GM13976 (cell line): ENCODE results near the gene OSBPL6.
"Not testable (repeated sequence)": the region's sequence is repeated elsewhere in the genome, so short reads cannot be mapped to it uniquely, and the experiment has no call there.

Source experiments
- DNase-seq: peaks from one replicate; pipeline ENCODE4 v3.0.0; 2012; ENCODE audit warnings: low spot score
- in situ Hi-C: fragments of 300-500 bp; cut with MboI; formaldehyde crosslinking; loops from one replicate; pipeline ENCODE4 v1.12.0; 2022; ENCODE audit warnings: low sequenced_read_pairs, mixed read lengths, inconsistent platforms; ENCODE audit not compliant: unreplicated experiment
- TF ChIP-seq, protein P1 (sequence below): IDR thresholded peaks from 2 replicates; pipeline ENCODE4 v1.5.1; 2012; ENCODE audit warnings: borderline replicate concordance, mild to moderate bottlenecking; ENCODE audit not compliant: insufficient read depth; ENCODE audit errors: extremely low read depth, missing control alignments, control extremely low read depth

The OSBPL6 gene

DNA sequence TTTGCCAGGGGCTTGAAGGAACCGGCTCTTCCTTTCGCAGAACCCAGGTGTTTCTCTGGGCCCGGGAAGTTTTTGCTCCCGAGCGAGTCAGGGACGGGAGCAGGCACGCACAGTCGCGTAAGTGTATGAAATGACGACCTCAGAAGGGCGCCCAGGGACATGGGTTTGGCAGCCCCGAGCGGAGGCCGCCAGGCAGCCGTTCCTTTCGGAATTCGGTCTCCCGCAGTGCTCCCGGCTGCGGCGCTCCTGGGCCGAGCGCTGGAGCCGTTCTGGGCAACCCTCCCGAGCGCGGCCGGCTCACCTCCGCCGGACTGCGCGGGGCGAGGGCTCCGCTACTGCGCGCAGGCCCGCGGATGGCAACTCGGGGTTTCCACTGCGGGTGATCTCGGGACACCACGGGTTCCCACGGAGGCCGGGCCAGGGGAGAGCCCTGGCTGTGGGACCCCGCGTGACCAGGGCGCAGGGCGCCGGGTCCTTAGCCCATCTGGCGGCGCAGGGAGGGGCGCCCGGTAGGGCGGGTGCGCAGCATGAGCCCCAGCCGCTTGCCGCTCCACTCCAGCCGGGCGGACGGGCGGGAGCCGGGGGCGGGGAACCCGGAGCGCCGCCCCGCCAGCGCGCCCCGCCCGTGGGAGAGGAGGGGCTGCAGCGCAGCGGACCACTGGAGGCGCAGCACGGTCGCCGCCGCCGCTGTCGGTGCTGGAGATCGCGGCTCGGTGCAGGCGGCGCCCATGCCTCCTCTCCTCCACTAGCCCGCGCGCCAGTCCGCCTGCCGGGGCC is at the start of gene OSBPL6:
Gene OSBPL6, plus strand, starts transcription at position 690 of the 777 bp plus-strand sequence. CDS start 111,673 bp downstream, outside the sequence.
- in situ Hi-C loops: no loop called here
- peak; percentile 91 for DNase-seq
- TF ChIP-seq, protein P1, sequence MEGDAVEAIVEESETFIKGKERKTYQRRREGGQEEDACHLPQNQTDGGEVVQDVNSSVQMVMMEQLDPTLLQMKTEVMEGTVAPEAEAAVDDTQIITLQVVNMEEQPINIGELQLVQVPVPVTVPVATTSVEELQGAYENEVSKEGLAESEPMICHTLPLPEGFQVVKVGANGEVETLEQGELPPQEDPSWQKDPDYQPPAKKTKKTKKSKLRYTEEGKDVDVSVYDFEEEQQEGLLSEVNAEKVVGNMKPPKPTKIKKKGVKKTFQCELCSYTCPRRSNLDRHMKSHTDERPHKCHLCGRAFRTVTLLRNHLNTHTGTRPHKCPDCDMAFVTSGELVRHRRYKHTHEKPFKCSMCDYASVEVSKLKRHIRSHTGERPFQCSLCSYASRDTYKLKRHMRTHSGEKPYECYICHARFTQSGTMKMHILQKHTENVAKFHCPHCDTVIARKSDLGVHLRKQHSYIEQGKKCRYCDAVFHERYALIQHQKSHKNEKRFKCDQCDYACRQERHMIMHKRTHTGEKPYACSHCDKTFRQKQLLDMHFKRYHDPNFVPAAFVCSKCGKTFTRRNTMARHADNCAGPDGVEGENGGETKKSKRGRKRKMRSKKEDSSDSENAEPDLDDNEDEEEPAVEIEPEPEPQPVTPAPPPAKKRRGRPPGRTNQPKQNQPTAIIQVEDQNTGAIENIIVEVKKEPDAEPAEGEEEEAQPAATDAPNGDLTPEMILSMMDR: no peak

DNA sequence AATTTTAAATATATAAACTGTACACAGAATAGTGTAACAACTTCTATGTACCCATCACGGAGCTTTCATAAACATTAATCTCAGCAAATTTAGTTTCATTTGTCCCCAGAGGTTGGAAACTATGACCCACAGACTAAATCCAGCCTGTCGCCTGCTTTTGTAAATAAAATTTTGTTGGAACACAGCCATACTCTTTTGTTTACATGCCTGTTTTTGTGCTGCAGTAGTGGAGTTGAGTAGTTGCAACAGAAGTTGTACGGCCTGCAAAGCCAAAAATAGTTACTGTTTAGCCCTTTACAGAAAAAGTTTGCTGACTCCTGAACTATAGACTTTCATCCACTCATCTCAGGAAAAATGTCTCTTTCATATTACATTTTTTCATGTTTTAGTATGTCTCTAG is 42.3 kb upstream of the OSBPL6 start:
- in situ Hi-C loops: no loop called here
- TF ChIP-seq, protein P1: no peak
- no peak for DNase-seq

DNA sequence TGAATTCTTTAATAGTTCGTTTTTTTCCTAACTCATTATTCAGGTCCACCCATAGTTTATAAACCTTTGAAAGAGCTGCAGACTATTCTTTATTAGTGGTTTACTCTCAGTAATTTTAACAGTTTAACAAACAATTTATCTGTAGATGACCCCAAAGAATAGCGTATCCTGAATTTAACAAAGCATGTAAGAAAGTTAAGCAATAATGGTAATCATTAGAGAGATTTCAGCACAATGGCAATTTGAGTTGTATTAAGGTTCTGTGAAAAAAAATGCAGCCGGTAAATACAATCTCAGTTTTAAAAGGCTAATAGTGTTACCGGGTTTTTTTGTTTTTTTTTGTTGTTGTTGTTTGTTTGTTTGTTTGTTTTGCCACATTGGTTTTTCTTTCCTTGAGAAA is 41.8 kb upstream of the OSBPL6 start:
- no peak for DNase-seq
- TF ChIP-seq, protein P1: no peak
- in situ Hi-C loops: no loop called here

DNA sequence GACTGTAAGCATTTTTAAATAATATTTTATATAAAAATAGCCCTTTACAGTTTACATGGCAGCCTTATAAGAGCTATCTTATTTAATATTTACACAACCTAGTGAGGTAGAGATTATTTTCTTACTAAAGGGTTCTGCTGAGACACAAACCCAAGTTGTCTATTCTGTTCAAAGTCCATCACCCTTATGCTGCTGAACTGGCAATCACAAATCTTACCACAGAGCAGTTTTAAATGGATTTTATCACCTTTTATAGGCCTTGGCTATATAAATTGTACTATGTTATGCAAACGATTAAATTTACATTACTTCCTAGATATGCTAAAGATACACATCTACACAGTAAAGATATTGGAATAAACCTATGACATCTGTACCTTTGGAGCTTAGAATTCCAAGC is 41.3 kb upstream of the OSBPL6 start:
- no peak for DNase-seq
- in situ Hi-C loops: no loop called here
- TF ChIP-seq, protein P1: no peak

DNA sequence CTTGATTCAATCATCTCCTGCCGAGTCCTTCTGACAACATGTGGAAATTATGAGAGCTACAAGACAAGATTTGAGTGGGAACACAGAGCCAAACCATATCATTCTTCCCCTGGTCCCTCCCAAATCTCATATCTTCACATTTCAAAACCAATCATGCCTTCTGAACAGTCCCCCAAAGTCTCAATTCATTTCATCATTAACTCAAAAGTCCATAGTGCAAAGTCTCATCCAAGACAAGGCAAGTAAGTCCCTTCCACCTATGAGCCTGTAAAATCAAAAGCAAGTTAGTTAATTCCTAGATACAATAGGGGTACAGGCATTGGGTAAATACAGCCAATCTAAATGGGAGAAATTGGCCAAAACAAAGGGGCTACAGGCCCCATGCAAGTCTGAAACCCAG is 40.4 kb upstream of the OSBPL6 start:
- DNase-seq, in situ Hi-C loops: not testable (repeated sequence)

DNA sequence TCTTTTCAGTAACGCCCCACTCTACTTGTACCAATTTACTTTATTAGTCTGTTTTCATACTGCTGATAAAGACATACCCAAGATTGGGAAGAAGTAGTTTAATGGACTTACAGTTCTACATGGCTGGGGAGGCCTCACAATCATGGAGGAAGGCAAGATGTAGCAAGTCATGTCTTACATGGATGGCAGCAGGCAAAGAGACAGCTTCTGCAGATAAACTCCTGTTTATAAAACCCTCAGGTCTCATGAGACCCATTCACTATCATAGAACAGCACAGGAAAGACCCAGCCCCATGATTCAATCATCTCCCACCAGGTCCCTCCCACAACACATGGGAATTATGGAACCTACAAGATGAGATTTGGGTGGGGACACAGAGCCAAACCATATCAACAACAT is 38.8 kb upstream of the OSBPL6 start:
- in situ Hi-C loops: no loop called here
- DNase-seq: no peak

DNA sequence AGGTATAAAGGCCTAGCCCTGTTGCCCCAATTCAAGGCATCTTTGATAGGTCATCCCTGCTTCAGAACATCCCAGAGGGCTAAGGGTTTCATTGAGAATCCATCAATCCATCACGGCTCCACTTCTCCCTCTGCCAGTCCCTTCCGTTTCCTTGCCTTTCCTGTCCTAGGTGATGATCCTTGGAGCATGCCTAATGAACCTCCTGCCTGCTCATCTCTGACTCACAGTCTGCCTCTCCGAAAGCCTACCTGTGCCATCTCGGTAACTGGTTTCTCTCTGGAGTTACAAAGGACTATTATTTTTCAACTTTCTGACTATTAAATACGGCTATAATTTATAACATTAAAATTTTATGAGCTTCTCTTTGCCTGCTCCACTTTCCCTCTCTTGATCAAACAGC is 36.7 kb upstream of the OSBPL6 start:
- TF ChIP-seq, protein P1: no peak
- in situ Hi-C loops: no loop called here
- no peak for DNase-seq

More for the DNA sequence above, 38.8 kb upstream of the OSBPL6 start:
- TF ChIP-seq, protein P1: no peak
